Activated CD4-positive, alpha-beta T cell treated with anti-CD3 and anti-CD28 coated beads for 48 hours (primary cell): ENCODE results near the gene LONP2.
"Not testable (repeated sequence)": the region's sequence is repeated elsewhere in the genome, so short reads cannot be mapped to it uniquely, and the experiment has no call there.

ENCODE experiments used
- DNase-seq: peaks from one replicate; pipeline ENCODE4 v3.0.0-alpha.2; 2020

LONP2 gene

GRCh38 chr16:48235556-48236136, 8.5 kb upstream of the LONP2 start:
- DNase-seq = no peak

GRCh38 chr16:48236286-48236685, 7.8 kb upstream of the LONP2 start:
- DNase-seq = no peak

- not testable (repeated sequence) for DNase-seq
Observed at GRCh38 chr16:48240147-48240546, 4.0 kb upstream of the LONP2 start.

GRCh38 chr16:48244863-48245195, 729 bp downstream of the LONP2 start:
- DNase-seq = no peak

- DNase-seq = no peak
Observed at GRCh38 chr16:48246066-48246465, 2.0 kb downstream of the LONP2 start.

- no peak for DNase-seq
Observed at GRCh38 chr16:48247311-48247710, 3.2 kb downstream of the LONP2 start, which contains the start of gene ABCC11. TSS of gene ABCC11 (minus strand) at chr16:48247539. CDS start at chr16:48231921, 15,618 bp downstream.

- DNase-seq = no peak
Observed at GRCh38 chr16:48250520-48251278, 6.6 kb downstream of the LONP2 start.

- DNase-seq = no peak
Observed at GRCh38 chr16:48252013-48252412, 7.9 kb downstream of the LONP2 start.

GRCh38 chr16:48256579-48257177, 12.6 kb downstream of the LONP2 start:
- DNase-seq = no peak

GRCh38 chr16:48261569-48261968, 17.5 kb downstream of the LONP2 start:
- DNase-seq = no peak

- no peak for DNase-seq
Observed at GRCh38 chr16:48262631-48263030, 18.5 kb downstream of the LONP2 start.

- no peak for DNase-seq
Observed at GRCh38 chr16:48269011-48269410, 24.9 kb downstream of the LONP2 start.

- no peak for DNase-seq
Observed at GRCh38 chr16:48271728-48272127, 27.6 kb downstream of the LONP2 start.

- DNase-seq = no peak
Observed at GRCh38 chr16:48272837-48273421, 28.8 kb downstream of the LONP2 start.

- DNase-seq = no peak
Observed at GRCh38 chr16:48274476-48274875, 30.4 kb downstream of the LONP2 start.

- DNase-seq = no peak
Observed at GRCh38 chr16:48276102-48276501, 32.0 kb downstream of the LONP2 start.

- no peak for DNase-seq
Observed at GRCh38 chr16:48277158-48277557, 33.1 kb downstream of the LONP2 start.

- DNase-seq = no peak
Observed at GRCh38 chr16:48279199-48279598, 35.1 kb downstream of the LONP2 start.

- no peak for DNase-seq
Observed at GRCh38 chr16:48280546-48280945, 36.4 kb downstream of the LONP2 start.

- no peak for DNase-seq
Observed at GRCh38 chr16:48282636-48283263, 38.6 kb downstream of the LONP2 start.

GRCh38 chr16:48284772-48285409, 40.8 kb downstream of the LONP2 start:
- DNase-seq = no peak

- DNase-seq = no peak
Observed at GRCh38 chr16:48287239-48287638, 43.1 kb downstream of the LONP2 start.

- no peak for DNase-seq
Observed at GRCh38 chr16:48291303-48291702, 47.2 kb downstream of the LONP2 start.
